Osteoblast (primary cell): ENCODE results near the gene TRABD2A. TPM values are rescaled to one million over a fixed set of nuclear protein-coding genes. Genes with fewer than 3 reads are reported as not detected.

Experiments
- DNase-seq: peaks from one replicate; pipeline ENCODE4 v3.0.0; 2011; ENCODE audit warnings: low spot score, mixed read lengths; ENCODE audit not compliant: insufficient read length; ENCODE audit errors: missing footprints
- H2AFZ ChIP-seq: 2 replicates; pipeline ENCODE4 v1.6.0; 2011; ENCODE audit warnings: mild to moderate bottlenecking, low read length
- H3K27ac ChIP-seq: 2 replicates; pipeline ENCODE4 v1.5.1; 2011; ENCODE audit warnings: mild to moderate bottlenecking, low read depth, low read length, moderate library complexity
- H3K27me3 ChIP-seq: 2 replicates; pipeline ENCODE4 v1.6.0; 2012; ENCODE audit warnings: mild to moderate bottlenecking, control low read depth, inconsistent platforms, low read length, moderate library complexity; ENCODE audit not compliant: insufficient read depth
- H3K36me3 ChIP-seq: 2 replicates; pipeline ENCODE4 v1.5.1; 2011; ENCODE audit warnings: mild to moderate bottlenecking, low read length, control low read depth, moderate library complexity; ENCODE audit not compliant: insufficient read depth
- H3K4me1 ChIP-seq: 2 replicates; pipeline ENCODE4 v1.5.1; 2011; ENCODE audit warnings: mild to moderate bottlenecking, low read length, control low read depth, moderate library complexity; ENCODE audit not compliant: insufficient read depth
- H3K4me2 ChIP-seq: 2 replicates; pipeline ENCODE4 v1.6.0; 2011; ENCODE audit warnings: mild to moderate bottlenecking, low read length; ENCODE audit not compliant: insufficient read depth
- H3K4me3 ChIP-seq: fragments of 200-600 bp; sonication (generic); 3 replicates; pipeline ENCODE4 v1.5.1; 2012; ENCODE audit warnings: mild to moderate bottlenecking, low read length, inconsistent platforms; ENCODE audit not compliant: insufficient read depth
- H3K79me2 ChIP-seq: 2 replicates; pipeline ENCODE4 v1.6.0; 2012; ENCODE audit warnings: mild to moderate bottlenecking, low read length, control low read depth, inconsistent platforms; ENCODE audit not compliant: insufficient read depth
- H3K9me3 ChIP-seq: 2 replicates; pipeline ENCODE4 v1.5.1; 2011; ENCODE audit warnings: low read depth, low read length, control low read depth
- H4K20me1 ChIP-seq: 2 replicates; pipeline ENCODE4 v1.6.0; 2012; ENCODE audit warnings: mild to moderate bottlenecking, low read length, control low read depth; ENCODE audit not compliant: insufficient read depth
- total RNA-seq: library from RNA; depleted of rRNA; stranded (reverse); fragments of >200 nt; gene quantifications from 2 replicates; pipeline ENCODE4 v1.2.3, GENCODE V29; 2012
- TF ChIP-seq, protein P1 (sequence below): IDR thresholded peaks from 2 replicates; pipeline ENCODE4 v1.5.1; 2011; ENCODE audit warnings: mild to moderate bottlenecking, low read depth, low read length, moderate library complexity; ENCODE audit errors: extremely low read depth

The TRABD2A gene
- total RNA-seq, 1 donor, result 2.9 TPM

- no peaks in the 10 kb centered on the region for H3K36me3 ChIP-seq
- H2AFZ ChIP-seq, result no peak overlapping the region
- H3K9me3 ChIP-seq, result peaks cover 3% of the 10 kb centered on the region
- DNase-seq, result no peak
- no peak overlapping the region for H3K4me3 ChIP-seq
- H3K27ac ChIP-seq, result no peak overlapping the region
- H3K4me2 ChIP-seq, result no peak overlapping the region
- H4K20me1 ChIP-seq, result no peaks in the 10 kb centered on the region
- H3K27me3 ChIP-seq, result no peaks in the 10 kb centered on the region
- H3K4me1 ChIP-seq, result peaks cover 10% of the 10 kb centered on the region
- no peaks in the 10 kb centered on the region for H3K79me2 ChIP-seq
- TF ChIP-seq, protein P1, sequence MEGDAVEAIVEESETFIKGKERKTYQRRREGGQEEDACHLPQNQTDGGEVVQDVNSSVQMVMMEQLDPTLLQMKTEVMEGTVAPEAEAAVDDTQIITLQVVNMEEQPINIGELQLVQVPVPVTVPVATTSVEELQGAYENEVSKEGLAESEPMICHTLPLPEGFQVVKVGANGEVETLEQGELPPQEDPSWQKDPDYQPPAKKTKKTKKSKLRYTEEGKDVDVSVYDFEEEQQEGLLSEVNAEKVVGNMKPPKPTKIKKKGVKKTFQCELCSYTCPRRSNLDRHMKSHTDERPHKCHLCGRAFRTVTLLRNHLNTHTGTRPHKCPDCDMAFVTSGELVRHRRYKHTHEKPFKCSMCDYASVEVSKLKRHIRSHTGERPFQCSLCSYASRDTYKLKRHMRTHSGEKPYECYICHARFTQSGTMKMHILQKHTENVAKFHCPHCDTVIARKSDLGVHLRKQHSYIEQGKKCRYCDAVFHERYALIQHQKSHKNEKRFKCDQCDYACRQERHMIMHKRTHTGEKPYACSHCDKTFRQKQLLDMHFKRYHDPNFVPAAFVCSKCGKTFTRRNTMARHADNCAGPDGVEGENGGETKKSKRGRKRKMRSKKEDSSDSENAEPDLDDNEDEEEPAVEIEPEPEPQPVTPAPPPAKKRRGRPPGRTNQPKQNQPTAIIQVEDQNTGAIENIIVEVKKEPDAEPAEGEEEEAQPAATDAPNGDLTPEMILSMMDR, result peak; percentile 7
These were observed 40.6 kb downstream of the TRABD2A start for GRCh38 chr2:84840306-84840705.

DNA sequence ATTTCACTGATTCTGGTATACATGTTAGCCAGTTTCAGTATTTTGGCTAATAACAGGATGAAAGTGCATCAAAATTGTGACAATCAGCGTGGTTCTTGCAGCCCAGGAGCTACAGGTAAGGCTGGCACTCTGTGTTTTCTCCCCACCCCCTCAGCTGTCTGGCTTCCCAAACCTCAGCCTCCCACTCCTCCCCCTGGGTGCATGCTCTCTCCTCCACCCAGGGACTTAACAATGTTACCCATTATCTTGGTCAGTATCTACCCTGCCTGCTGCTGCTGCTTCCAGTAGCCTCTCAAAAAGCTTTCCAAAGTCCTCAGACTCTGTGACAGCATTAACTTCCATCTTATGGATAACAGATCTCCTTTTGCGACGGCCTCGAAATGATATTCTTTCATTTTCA is 41.0 kb downstream of the TRABD2A start:
- Histone ChIP-seq H2AFZ (no peak overlapping the region), H3K27me3 (no peaks in the 10 kb centered on the region), H3K4me2 (no peak overlapping the region), H4K20me1 (no peaks in the 10 kb centered on the region), H3K4me1 (peaks cover 10% of the 10 kb centered on the region), H3K79me2 (no peaks in the 10 kb centered on the region), H3K36me3 (no peaks in the 10 kb centered on the region), H3K4me3 (no peak overlapping the region), H3K9me3 (peaks cover 3% of the 10 kb centered on the region), H3K27ac (no peak overlapping the region)
- DNase-seq, result no peak
- TF ChIP-seq, protein P1, result no peak

DNA sequence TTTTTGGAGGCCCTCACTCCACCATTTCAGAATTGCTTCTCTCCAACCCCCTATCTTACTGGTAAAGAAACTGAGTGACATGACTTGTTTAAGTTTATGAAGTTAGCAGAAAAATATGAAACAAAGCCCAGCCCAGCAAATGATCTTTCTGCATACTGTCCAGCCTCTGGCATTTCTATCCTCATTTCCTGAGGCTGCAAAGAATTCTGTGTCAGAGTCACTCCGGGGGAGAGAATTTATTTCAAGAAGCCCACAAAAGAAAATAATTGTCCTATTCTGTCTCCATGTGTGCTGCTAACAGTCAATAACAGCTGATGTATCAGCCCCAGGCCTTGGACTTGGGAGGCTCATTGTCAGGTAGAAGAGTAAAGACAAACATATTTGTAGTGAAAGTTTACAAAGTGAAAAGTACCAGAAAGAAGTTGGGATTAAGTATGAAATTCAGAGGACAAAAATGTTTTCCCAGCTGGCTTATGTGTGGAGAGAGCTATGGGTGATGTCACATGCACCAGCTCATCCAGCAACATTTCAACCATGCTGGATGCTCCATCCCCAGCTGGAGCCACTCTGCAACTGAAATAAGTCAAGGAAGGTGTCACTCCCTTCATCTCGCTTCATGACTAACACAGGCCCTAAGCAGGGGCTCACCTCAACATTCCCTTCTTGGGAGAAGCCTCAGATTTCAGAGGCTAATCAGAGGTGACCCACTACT is 42.3 kb downstream of the TRABD2A start:
- no peaks in the 10 kb centered on the region for H3K27me3 ChIP-seq
- no peaks in the 10 kb centered on the region for H3K79me2 ChIP-seq
- H4K20me1 ChIP-seq, result no peaks in the 10 kb centered on the region
- peak; percentile 90 for DNase-seq
- peak overlapping the region; percentile 32 for H3K4me2 ChIP-seq
- H2AFZ ChIP-seq, result peak overlapping the region; percentile 60
- TF ChIP-seq, protein P1, result no peak
- peaks cover 3% of the 10 kb centered on the region for H3K9me3 ChIP-seq
- H3K4me1 ChIP-seq, result peaks cover 10% of the 10 kb centered on the region
- no peak overlapping the region for H3K4me3 ChIP-seq
- no peaks in the 10 kb centered on the region for H3K36me3 ChIP-seq
- peak overlapping the region; percentile 32 for H3K27ac ChIP-seq

DNA sequence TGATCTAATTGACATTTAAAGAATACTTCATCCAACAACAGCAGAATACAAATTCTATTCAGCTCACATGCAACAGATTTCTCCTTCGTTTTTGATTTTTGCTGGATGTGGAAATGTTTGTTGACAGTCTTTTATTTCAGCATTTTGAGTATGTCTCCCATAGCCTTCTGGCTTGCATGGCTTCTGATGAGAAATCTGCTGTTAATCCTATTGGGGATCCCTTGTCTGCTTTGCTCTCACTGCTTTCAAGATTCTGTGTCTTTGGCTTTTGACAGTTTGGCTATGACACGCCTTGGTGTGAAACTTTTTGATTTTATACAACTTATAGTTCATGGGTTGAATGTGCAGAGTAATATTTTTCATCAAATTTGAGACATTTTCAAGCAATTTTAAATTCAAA is 44.7 kb downstream of the TRABD2A start:
- Histone ChIP-seq H3K36me3 (no peaks in the 10 kb centered on the region), H3K79me2 (no peaks in the 10 kb centered on the region), H3K4me2 (no peak overlapping the region), H3K9me3 (peaks cover 3% of the 10 kb centered on the region), H3K27me3 (no peaks in the 10 kb centered on the region), H3K4me1 (peaks cover 10% of the 10 kb centered on the region), H3K27ac (no peak overlapping the region), H2AFZ (no peak overlapping the region), H4K20me1 (no peaks in the 10 kb centered on the region), H3K4me3 (no peak overlapping the region)
- DNase-seq, result no peak
- TF ChIP-seq, protein P1, result no peak
